H1 (cell line): ENCODE data around the gene TAOK2. TPM values are rescaled to one million over a fixed set of nuclear protein-coding genes. Genes with fewer than 3 reads are reported as not detected.

ENCODE experiments used
- CTCF ChIA-PET: fragments of 300-600 bp; sonication (Branson Sonifier 250); formaldehyde crosslinking; loops from one replicate; lab custom pipeline; 2021; ENCODE audit not compliant: partially characterized antibody; lab: Charles Lee
- POLR2A ChIA-PET: fragments of 300-600 bp; sonication (Branson Sonifier 250); formaldehyde crosslinking; loops from one replicate; lab custom pipeline; 2021; ENCODE audit warnings: inconsistent platforms; ENCODE audit not compliant: partially characterized antibody; lab: Charles Lee
- DNase-seq, 2 experiments: peaks; one replicate each; pipeline versions ENCODE4 v3.0.0 to v3.0.0-alpha.2; 2010 to 2022; ENCODE audit warnings: low spot score in 2 of 2, low read depth in 1 of 2, mixed read lengths in 1 of 2
- FAIRE-seq: peaks from 2 replicates; lab custom pipeline; 2011; peaks lifted over from hg19 to GRCh38; lab: Jason Lieb, UNC
- H2AFZ ChIP-seq: 2 replicates; pipeline ENCODE4 v1.8.1; 2012; ENCODE audit warnings: low read length, inconsistent platforms
- H2AK5ac ChIP-seq: 2 replicates; pipeline ENCODE4 v1.6.1; 2013; ENCODE audit warnings: low read depth, low read length
- H2BK120ac ChIP-seq: replicated peaks from 2 replicates; pipeline ENCODE3; 2013; ENCODE audit warnings: low read depth, low read length, inconsistent platforms
- H2BK12ac ChIP-seq: 2 replicates; pipeline ENCODE4 v1.6.1; 2013; ENCODE audit warnings: low read depth, low read length
- H2BK15ac ChIP-seq: 2 replicates; pipeline ENCODE4 v1.6.1; 2013; ENCODE audit warnings: low read length
- H2BK20ac ChIP-seq: 2 replicates; pipeline ENCODE4 v1.6.1; 2013; ENCODE audit warnings: low read length
- H2BK5ac ChIP-seq: 2 replicates; pipeline ENCODE4 v1.6.1; 2013; ENCODE audit warnings: low read depth, low read length
- H3K14ac ChIP-seq: 2 replicates; pipeline ENCODE4 v1.6.1; 2013; ENCODE audit warnings: inconsistent platforms; ENCODE audit not compliant: insufficient read length
- H3K18ac ChIP-seq: 2 replicates; pipeline ENCODE4 v1.6.1; 2013; ENCODE audit warnings: low read length; ENCODE audit errors: extremely low read depth
- H3K23ac ChIP-seq: 2 replicates; pipeline ENCODE4 v1.6.1; 2013; ENCODE audit warnings: inconsistent platforms; ENCODE audit not compliant: insufficient read length
- H3K23me2 ChIP-seq: 2 replicates; pipeline ENCODE4 v1.6.1; 2013; ENCODE audit warnings: low read depth, low read length
- H3K27ac ChIP-seq: 2 replicates; pipeline ENCODE4 v1.6.1; 2011; ENCODE audit warnings: low read depth, low read length, inconsistent platforms
- H3K27me3 ChIP-seq, 4 experiments: replicated peaks in 1 of 4; 1 replicate in 1 of 4; 2 replicates in 3 of 4; pipeline versions ENCODE4 v1.6.1 to v1.8.1; 2011 to 2013; ENCODE audit warnings: low read length in 3 of 4, mild to moderate bottlenecking in 3 of 4, inconsistent platforms in 2 of 4, mixed read lengths in 2 of 4, moderate library complexity in 1 of 4; ENCODE audit not compliant: control insufficient read depth in 3 of 4, insufficient read depth in 3 of 4; ENCODE audit errors: extremely low read depth in 1 of 4
- H3K36me3 ChIP-seq, 4 experiments: 2 replicates each; pipeline versions ENCODE4 v1.6.1 to v1.8.1; 2011 to 2013; ENCODE audit warnings: mild to moderate bottlenecking in 4 of 4, low read length in 3 of 4, moderate library complexity in 2 of 4, control low read depth in 1 of 4, inconsistent platforms in 1 of 4; ENCODE audit not compliant: insufficient read depth in 4 of 4, control insufficient read depth in 2 of 4
- H3K4ac ChIP-seq: replicated peaks from 2 replicates; pipeline ENCODE3; 2013; ENCODE audit warnings: low read length, low read depth, mixed read lengths, inconsistent platforms; ENCODE audit not compliant: insufficient read length
- H3K4me1 ChIP-seq, 4 experiments: replicated peaks in 1 of 4; 1 replicate in 1 of 4; 2 replicates in 3 of 4; pipeline versions ENCODE4 v1.6.1 to v1.8.1; 2011 to 2013; ENCODE audit warnings: low read length in 3 of 4, inconsistent platforms in 2 of 4, mixed read lengths in 1 of 4; ENCODE audit not compliant: insufficient read depth in 4 of 4, control insufficient read depth in 3 of 4
- H3K4me2 ChIP-seq, 2 experiments: 2 replicates each; pipeline versions ENCODE4 v1.6.1 to v1.8.1; 2011 to 2013; ENCODE audit warnings: low read depth in 2 of 2, low read length in 2 of 2, control low read depth in 1 of 2, inconsistent platforms in 1 of 2, mild to moderate bottlenecking in 1 of 2; ENCODE audit not compliant: insufficient read depth in 1 of 2
- H3K4me3 ChIP-seq, 4 experiments: fragments of 200-600, 300-600 bp in 1 of 4; sonication (generic), shearing (Covaris generic), sonication (Bioruptor Twin) in 1 of 4; 2 replicates each; pipeline versions ENCODE4 v1.5.1 to v1.8.1; 2011 to 2016; ENCODE audit warnings: low read length in 4 of 4, low read depth in 3 of 4, control low read depth in 2 of 4, inconsistent platforms in 2 of 4, mild to moderate bottlenecking in 2 of 4, mixed read lengths in 1 of 4, moderate library complexity in 1 of 4; ENCODE audit not compliant: insufficient read depth in 2 of 4; ENCODE audit errors: extremely low read depth in 1 of 4
- H3K56ac ChIP-seq: replicated peaks from 2 replicates; pipeline ENCODE3; 2013; ENCODE audit warnings: low read depth, mild to moderate bottlenecking, mixed read lengths, low read length, inconsistent platforms; ENCODE audit not compliant: insufficient read length
- H3K79me1 ChIP-seq: 2 replicates; pipeline ENCODE4 v1.6.1; 2013; ENCODE audit warnings: low read depth, low read length, control low read depth
- H3K79me2 ChIP-seq, 2 experiments: 2 replicates each; pipeline versions ENCODE4 v1.6.1 to v1.8.1; 2012 to 2013; ENCODE audit warnings: low read length in 2 of 2, mild to moderate bottlenecking in 2 of 2, inconsistent platforms in 1 of 2; ENCODE audit not compliant: insufficient read depth in 2 of 2, control insufficient read depth in 1 of 2
- H3K9ac ChIP-seq, 4 experiments: replicated peaks in 1 of 4; 1 replicate in 1 of 4; 2 replicates in 3 of 4; pipeline versions ENCODE4 v1.6.1 to v1.8.1; 2011 to 2013; ENCODE audit warnings: low read depth in 3 of 4, low read length in 3 of 4, control low read depth in 2 of 4, mild to moderate bottlenecking in 2 of 4, moderate library complexity in 2 of 4, inconsistent platforms in 1 of 4; ENCODE audit errors: extremely low read depth in 1 of 4
- H3K9me3 ChIP-seq, 2 experiments: 2 replicates each; pipeline versions ENCODE4 v1.6.1 to v1.8.1; 2012 to 2013; ENCODE audit warnings: mild to moderate bottlenecking in 2 of 2, moderate library complexity in 2 of 2, control low read depth in 1 of 2, inconsistent platforms in 1 of 2, low read depth in 1 of 2, low read length in 1 of 2, mixed read lengths in 1 of 2; ENCODE audit not compliant: insufficient read depth in 2 of 2
- H4K20me1 ChIP-seq, 2 experiments: replicated peaks in 1 of 2; 2 replicates each; pipeline versions ENCODE3 to v1.8.1; 2011 to 2013; ENCODE audit warnings: inconsistent platforms in 2 of 2, low read length in 2 of 2, mild to moderate bottlenecking in 1 of 2; ENCODE audit not compliant: insufficient read depth in 2 of 2, control insufficient read depth in 1 of 2
- H4K5ac ChIP-seq: 2 replicates; pipeline ENCODE4 v1.6.1; 2013; ENCODE audit warnings: low read length, low read depth, mixed read lengths, inconsistent platforms; ENCODE audit not compliant: insufficient read length
- H4K8ac ChIP-seq: 2 replicates; pipeline ENCODE4 v1.8.0; 2013; ENCODE audit warnings: mild to moderate bottlenecking, moderate library complexity, low read length, inconsistent platforms; ENCODE audit not compliant: insufficient read depth; ENCODE audit errors: extremely low read depth
- H4K91ac ChIP-seq: replicated peaks from 2 replicates; pipeline ENCODE3; 2013; ENCODE audit warnings: low read length, mixed read lengths, inconsistent platforms; ENCODE audit not compliant: insufficient read length
- ATF2 ChIP-seq: IDR thresholded peaks from 2 replicates; pipeline ENCODE4 v1.6.1; 2012; ENCODE audit warnings: low read length, inconsistent platforms
- BCL11A ChIP-seq, 2 experiments: IDR thresholded peaks; one replicate each; pipeline ENCODE4 v1.6.1; 2011; ENCODE audit warnings: low read depth in 2 of 2, low read length in 2 of 2, mild to moderate bottlenecking in 2 of 2
- MAFK ChIP-seq: IDR thresholded peaks from 2 replicates; pipeline ENCODE4 v1.6.1; 2012; ENCODE audit warnings: low read depth, mild to moderate bottlenecking, improper control_type of control experiment, low read length
- MAX ChIP-seq: IDR thresholded peaks from 2 replicates; pipeline ENCODE4 v1.6.1; 2012; ENCODE audit warnings: inconsistent platforms
- RAD21 ChIP-seq, 2 experiments: IDR thresholded peaks in 1 of 2; conservative IDR thresholded peaks in 1 of 2; 2 replicates each; pipeline ENCODE4 v1.6.1; 2011; ENCODE audit warnings: low read depth in 2 of 2, low read length in 2 of 2, improper control_type of control experiment in 1 of 2, inconsistent platforms in 1 of 2, mild to moderate bottlenecking in 1 of 2, moderate library complexity in 1 of 2
- RBBP5 ChIP-seq: IDR thresholded peaks from 2 replicates; pipeline ENCODE4 v1.7.1; 2012; ENCODE audit warnings: low read depth, mild to moderate bottlenecking, inconsistent platforms, low read length, moderate library complexity, borderline replicate concordance
- SRF ChIP-seq: IDR thresholded peaks from 2 replicates; pipeline ENCODE4 v1.6.1; 2011; ENCODE audit warnings: mild to moderate bottlenecking, low read depth, low read length, moderate library complexity
- TCF12 ChIP-seq: IDR thresholded peaks from 2 replicates; pipeline ENCODE4 v1.6.1; 2011; ENCODE audit warnings: low read depth, mild to moderate bottlenecking, low read length
- WGBS, 2 experiments: shearing (Covaris generic) in 1 of 2; methylation state at CpG; one replicate each; pipeline versions ENCODE4 v1.1.6 to v1.1.7; 2013 to 2015; ENCODE audit warnings: low lambda C conversion rate in 2 of 2, mixed read lengths in 2 of 2, inconsistent platforms in 1 of 2, low coverage in 1 of 2, missing lambda C conversion rate in 1 of 2; ENCODE audit not compliant: insufficient replicate concordance in 2 of 2, insufficient coverage in 1 of 2, insufficient read length in 1 of 2; ENCODE audit errors: extremely low coverage in 1 of 2, missing lambda C conversion rate in 1 of 2; 5-methylcytosine and 5-hydroxymethylcytosine counted together
- polyA plus RNA-seq, 7 experiments: library from polyadenylated mRNA; depleted of rRNA in 3 of 7; stranded (reverse) in 5 of 7; unstranded in 2 of 7; fragments of >200 nt in 5 of 7; fragments of 200-250 nt in 2 of 7; gene quantifications; 1 replicate in 5 of 7; 2 replicates in 1 of 7; 4 replicates in 1 of 7; pipeline versions ENCODE4 v1.2.1 to v1.2.3, GENCODE V29; 2011 to 2013; ENCODE audit warnings: missing spikeins in 2 of 7, mixed read lengths in 2 of 7
- total RNA-seq: library from RNA; stranded (reverse); fragmentation: NEBNext Ultra II Directional; extraction: Animal tissue kit (Norgen Biotek cat#: 25700); gene quantifications from 2 replicates; pipeline ENCODE4 v1.2.1, GENCODE V29; 2021
- TF ChIP-seq, protein P1 (sequence below): IDR thresholded peaks from 2 replicates; pipeline ENCODE4 v1.6.1; 2012; ENCODE audit warnings: inconsistent platforms

Gene TAOK2
- total and polyA plus RNA-seq, 2 of the 8 experiments (the other 6 are each of a cell fraction or from before 2014, with no cell fraction given) = 13.5 to 32.6 TPM

GRCh38 chr16:29978564-29979270 lies 5.0 kb downstream of the TAOK2 start:
- peaks cover 14 to 50% (median 44%) of the 10 kb centered on the region in 4 experiments for H3K36me3 ChIP-seq
- peak overlapping the region; percentile 54 for H4K8ac ChIP-seq
- no peak for TF ChIP-seq RBBP5
- TF ChIP-seq RAD21 (IDR thresholded peaks at IDR 0.05 in 1 of 2, conservative IDR thresholded peaks at IDR 0.05 in 1 of 2; ENCODE audit: low read depth in 2 of 2, low read length in 2 of 2) = no peak
- no peak for TF ChIP-seq MAX
- no peak for TF ChIP-seq TCF12
- TF ChIP-seq, protein P1, sequence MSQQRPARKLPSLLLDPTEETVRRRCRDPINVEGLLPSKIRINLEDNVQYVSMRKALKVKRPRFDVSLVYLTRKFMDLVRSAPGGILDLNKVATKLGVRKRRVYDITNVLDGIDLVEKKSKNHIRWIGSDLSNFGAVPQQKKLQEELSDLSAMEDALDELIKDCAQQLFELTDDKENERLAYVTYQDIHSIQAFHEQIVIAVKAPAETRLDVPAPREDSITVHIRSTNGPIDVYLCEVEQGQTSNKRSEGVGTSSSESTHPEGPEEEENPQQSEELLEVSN = no peak
- TF ChIP-seq MAFK = no peak
- TF ChIP-seq ATF2 = no peak
- TF ChIP-seq BCL11A (IDR thresholded peaks at IDR 0.05; ENCODE audit: low read depth in 2 of 2, low read length in 2 of 2) = no peak
- no peak for TF ChIP-seq SRF

More at GRCh38 chr16:29978564-29979270, 5.0 kb downstream of the TAOK2 start:
- WGBS, 2 experiments = 88% methylated on average over 9 of the region's 9 CpGs; no CpG with 5 or more reads in 1 of the 2 experiments
- H3K9me3 ChIP-seq = no peaks in the 10 kb centered on the region
- peaks cover 25% of the 10 kb centered on the region for H3K79me1 ChIP-seq
- H2BK12ac ChIP-seq = no peak overlapping the region
- no peak overlapping the region for H3K4me3 ChIP-seq
- no peak overlapping the region for H4K91ac ChIP-seq
- no peak overlapping the region for H3K4me2 ChIP-seq
- H3K9ac ChIP-seq = no peak overlapping the region
- no peak overlapping the region for H3K56ac ChIP-seq
- H2BK15ac ChIP-seq = no peak overlapping the region
- H2AK5ac ChIP-seq = no peak overlapping the region
- no peaks in the 10 kb centered on the region for H3K27me3 ChIP-seq
- H3K27ac ChIP-seq = no peak overlapping the region
- H2BK20ac ChIP-seq = no peak overlapping the region
- H3K4me1 ChIP-seq = peaks cover 4 to 20% (median 7%) of the 10 kb centered on the region in 4 experiments
- H2BK120ac ChIP-seq = no peak overlapping the region
- peaks cover 7% of the 10 kb centered on the region; the same call in 1 of the 2 replicates for H3K23me2 ChIP-seq
- DNase-seq = no peak
- H4K20me1 ChIP-seq = peaks cover 4 to 18% of the 10 kb centered on the region in 2 experiments
- no peak overlapping the region for H2BK5ac ChIP-seq
- ChIA-PET CTCF (interaction anchor here (1.2 to 4.4 kb wide), 3 partner anchors 15 to 130 kb away, joined by 3 to 19 read pairs (median 4); no protein-coding TSS in a partner anchor), POLR2A (interaction anchor here (0.9 to 1.3 kb wide), 4 partner anchors 11 to 95 kb away, joined by 3 read pairs; no protein-coding TSS in a partner anchor)
- no peak overlapping the region for H3K23ac ChIP-seq
- H3K14ac ChIP-seq = no peak overlapping the region
- H3K18ac ChIP-seq = no peak overlapping the region
- H2AFZ ChIP-seq = no peak overlapping the region
- H3K4ac ChIP-seq = no peak overlapping the region
- FAIRE-seq = no peak
- H3K79me2 ChIP-seq = peaks cover 9 to 34% of the 10 kb centered on the region in 2 experiments
- no peak overlapping the region for H4K5ac ChIP-seq
